ENCODE results near the gene TRA2B.

Gene TRA2B

DNA sequence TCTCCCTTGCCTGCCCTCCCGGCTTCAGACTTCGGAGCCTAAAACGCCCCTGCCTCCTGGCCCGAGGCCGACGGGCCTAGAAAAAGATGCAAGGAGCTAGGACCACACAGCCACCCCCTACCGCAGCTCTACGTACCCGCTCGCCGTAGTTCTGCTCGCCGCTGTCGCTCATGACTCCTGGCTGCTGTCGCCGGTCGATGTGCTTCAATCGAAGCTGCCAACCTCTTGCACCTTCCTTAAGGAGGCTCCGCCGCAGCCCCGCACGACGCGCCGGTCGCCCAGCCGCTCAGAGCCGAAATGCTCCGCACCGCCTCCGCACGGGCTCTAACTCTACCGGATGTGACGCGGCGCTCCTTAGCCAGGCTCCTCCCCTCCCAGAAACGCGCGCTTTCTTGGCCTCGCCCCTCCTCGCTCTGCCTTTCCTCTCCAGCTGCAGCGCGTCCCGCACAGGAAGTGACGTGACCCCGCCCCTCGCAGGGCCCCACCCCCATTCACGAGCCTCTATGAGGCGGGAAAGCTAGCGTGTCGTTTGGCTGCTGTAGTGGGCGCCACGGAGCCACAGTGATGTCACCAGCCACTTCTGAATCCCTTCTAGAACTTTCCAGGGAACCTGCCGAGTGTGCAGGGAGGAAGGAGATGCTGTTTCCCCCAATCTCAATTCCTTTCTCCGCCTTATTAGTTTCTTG is at the start of gene TRA2B:
TRA2B (minus strand) TSS at position 326 of the 686 bp plus-strand sequence; CDS start at position 172, 154 bp downstream.
- peak; percentile 99 for DNase-seq

DNA sequence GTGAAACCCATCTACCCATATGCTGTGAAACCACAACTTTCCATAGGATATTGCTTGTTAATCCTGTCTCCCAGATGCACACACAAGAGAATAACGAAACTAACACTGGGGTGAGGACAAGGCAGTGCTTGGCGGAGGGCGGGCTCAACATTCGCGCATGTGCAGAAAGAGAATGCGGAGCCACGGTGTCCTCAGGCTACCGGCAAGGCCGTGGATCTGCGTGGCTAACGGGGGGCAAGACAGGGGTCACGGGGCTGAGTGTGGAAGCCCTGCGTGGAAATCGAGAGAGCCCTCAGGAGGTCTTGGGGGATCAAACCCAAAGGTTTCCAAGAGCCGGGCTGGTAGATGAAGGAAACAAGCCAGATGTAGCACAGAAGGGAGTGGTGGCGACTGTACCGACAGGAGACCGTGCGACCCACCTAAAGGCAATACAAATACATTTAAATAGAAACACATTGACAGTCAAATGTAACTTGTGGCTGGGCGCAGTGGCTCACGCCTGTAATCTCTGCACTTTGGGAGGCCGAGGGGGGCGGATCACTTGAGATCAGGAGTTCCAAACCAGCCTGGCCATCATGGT is 48.5 kb upstream of the TRA2B start:
- DNase-seq = no peak

DNA sequence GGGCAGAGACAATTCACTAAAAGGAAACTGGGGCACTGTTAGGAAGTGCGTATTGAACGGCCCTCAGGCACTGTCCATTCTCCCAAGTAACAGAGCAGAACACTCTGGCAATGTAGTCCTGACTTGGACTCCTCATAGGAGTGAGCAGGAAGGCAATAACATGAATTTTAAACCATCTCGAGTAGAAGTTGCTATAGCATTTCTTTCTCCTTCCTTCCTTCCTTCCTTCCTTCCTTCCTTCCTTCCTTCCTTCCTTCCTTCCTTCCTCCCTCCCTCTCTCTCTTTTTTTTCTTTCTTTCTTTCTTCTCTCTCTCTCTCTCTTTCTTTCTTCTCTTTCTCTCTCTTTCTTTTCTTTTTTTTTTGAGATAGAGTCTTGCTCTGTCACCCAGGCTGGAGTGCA is 46.4 kb upstream of the TRA2B start:
- DNase-seq = no peak

GRCh38 chr3:185983495-185984141 is 45.8 kb upstream of the TRA2B start:
- peak; percentile 85 for DNase-seq

GRCh38 chr3:185982632-185983031 is 44.8 kb upstream of the TRA2B start:
- DNase-seq = no peak

DNA sequence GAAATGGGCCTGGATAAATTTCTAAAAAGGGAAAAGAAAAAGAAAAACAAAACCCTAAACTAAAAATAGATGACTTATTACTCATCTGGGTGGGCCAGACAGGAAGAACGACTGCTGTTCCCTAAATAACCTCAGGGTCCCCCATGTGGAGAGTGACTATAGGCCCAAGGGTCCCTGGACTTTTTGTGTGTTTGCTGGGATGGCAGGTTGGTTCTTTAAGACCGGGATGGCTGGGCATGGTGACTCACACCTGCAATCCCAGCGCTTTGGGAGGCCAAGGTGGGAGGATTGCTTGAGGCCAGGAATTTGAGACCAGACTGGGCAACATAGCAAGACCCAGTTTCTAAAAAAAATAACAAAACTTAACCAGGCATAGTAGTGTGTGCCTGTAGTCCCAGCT is 43.8 kb upstream of the TRA2B start:
- no peak for DNase-seq

DNA sequence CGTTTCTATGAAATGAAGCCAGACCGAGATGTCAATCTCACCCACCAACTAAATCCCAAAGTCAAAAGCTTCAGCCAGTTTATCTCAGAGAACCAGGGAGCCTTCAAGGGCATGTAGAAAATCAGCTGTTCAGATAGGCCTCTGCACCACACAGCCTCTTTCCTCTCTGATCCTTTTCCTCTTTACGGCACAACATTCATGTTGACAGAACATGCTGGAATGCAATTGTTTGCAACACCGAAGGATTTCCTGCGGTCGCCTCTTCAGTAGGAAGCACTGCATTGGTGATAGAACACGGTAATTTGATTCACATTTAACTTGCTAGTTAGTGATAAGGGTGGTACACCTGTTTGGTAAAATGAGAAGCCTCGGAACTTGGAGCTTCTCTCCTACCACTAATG is 41.9 kb upstream of the TRA2B start:
- no peak for DNase-seq

- no peak for DNase-seq
Observed at GRCh38 chr3:185978516-185978915, 40.7 kb upstream of the TRA2B start.

DNA sequence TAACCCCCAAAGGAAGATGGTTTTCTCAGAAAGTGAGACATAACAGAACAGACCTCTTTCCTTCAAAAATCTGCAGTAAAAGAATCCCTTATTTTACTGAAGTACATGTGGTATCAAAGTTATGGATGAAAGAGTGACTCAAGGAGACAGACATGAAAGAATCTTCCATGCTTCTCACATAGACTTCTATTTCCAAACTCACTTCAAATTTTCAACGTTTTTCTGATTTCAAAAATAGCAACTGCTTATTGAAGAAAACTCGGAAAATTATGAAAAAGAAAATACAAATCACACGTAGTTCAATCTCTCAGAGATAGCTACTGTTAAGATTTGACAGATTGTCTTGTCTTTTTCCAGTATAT is 39.8 kb upstream of the TRA2B start:
- no peak for DNase-seq

GRCh38 chr3:185976977-185977678 is 39.3 kb upstream of the TRA2B start:
- peak; percentile 74 for DNase-seq

DNA sequence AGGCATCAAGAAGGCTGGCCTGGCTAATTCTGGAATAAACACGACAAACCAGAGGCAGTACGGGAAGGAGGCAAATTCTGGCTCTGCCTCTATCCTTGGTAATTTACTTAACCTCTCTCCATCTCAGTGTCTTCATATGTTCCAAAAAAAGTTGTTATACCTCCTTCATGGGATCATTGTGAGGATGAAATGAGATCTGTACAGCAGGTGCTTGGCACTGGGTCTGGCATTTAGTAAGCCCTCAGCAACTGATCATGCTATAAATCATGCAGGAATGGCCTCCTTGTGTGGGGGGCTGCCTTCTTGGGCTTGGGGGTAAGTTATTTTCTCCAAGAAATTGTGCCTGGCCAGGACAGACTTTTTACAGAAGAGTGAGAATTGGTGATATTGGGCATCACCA is 38.3 kb upstream of the TRA2B start:
- DNase-seq = no peak

GRCh38 chr3:185971579-185971978 is 33.8 kb upstream of the TRA2B start:
- no peak for DNase-seq

DNA sequence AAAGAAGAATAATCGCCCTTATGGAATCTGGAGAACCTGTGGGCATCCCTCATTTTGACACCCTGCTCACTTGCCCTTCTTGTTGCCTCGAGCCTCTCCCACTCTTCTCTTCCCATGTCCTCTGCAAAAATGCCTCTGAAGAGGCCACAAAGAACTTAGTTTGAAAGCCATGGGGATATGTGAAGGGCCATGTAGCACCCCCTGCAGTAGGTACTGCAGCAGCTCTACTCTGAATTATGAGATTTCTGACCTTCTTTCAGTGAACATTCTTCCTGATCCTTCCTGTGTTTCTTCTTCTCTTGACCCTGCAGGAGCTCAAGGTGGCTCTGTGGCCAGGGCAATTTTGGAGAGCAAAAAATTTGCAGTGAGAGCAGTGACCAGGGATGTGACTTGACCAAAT is 30.4 kb upstream of the TRA2B start:
- no peak for DNase-seq

DNA sequence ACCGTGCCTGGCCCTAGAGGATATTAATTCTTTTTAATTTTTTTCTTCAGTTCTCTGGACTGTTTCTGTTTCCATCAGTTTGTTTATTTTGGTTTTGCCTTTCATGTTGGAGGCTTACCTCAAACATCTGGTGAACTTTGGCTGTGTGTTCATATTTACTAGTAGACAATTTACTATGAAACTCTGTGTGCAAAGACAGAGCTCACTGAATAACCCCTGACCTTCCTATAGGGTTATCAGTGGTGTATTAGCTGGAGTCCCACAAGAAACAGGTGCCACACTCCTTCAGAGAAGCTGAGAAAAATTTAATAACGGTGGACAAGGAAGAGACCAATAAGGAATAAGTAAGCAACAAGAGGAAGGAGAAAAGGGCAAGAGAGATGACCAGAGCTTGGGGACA is 28.8 kb upstream of the TRA2B start:
- DNase-seq = no peak

DNA sequence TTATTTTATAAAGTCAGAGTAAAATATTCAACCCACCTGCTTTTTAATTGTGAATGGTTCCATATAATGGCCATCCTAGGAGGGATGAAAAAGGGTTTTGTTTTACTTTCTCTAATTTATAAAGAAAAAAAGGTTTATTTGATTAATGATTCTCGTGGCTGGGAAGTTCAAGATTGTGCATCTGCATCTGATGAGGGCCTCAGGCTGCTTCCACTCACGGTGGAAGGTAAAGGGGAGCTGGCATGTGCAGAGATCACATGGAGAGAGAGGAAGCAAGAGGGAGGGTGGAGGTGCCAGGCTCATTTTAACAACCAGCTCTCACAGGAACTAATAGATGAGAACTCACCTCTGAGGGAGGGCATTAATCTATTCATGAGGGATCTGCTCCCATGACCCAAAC is 27.7 kb upstream of the TRA2B start:
- DNase-seq = no peak

- DNase-seq = no peak
Observed at GRCh38 chr3:185961675-185962232, 23.9 kb upstream of the TRA2B start.

DNA sequence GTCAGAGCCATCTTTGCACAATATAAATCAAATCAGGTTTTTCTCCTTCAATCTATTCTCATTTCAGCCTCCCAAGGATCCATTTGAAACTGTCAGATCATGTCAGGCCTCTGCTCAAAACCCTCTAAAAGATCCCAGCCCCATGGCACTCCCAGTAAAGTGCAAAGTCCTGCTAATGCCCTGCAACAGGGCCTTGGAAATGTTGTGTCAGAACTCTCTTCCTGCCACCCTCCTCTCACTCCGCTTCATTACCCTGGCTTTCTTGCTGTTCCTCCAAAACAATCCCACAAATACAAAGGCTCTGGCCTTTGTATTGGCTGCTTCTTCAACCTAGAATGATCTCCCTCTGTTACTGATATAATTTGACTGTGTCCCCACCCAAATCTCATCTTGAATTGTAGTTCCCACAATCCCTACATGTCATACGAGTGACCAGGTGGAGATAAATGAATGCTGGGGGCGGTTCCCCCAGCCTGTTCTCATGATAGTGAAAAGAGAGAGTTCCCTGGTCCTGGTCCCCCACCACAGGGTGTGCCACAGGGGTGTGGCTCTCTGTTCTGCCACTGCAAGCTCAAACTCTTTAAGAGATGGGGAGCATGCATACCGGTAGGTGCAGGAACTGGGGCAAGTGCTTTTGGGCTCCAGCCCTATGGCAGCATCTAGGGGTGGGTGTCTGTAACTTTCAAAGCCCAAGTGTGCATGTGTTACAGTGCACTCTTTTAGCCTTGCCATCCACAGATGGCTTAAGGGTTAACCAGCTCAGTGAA is 22.9 kb upstream of the TRA2B start:
- no peak for DNase-seq

DNA sequence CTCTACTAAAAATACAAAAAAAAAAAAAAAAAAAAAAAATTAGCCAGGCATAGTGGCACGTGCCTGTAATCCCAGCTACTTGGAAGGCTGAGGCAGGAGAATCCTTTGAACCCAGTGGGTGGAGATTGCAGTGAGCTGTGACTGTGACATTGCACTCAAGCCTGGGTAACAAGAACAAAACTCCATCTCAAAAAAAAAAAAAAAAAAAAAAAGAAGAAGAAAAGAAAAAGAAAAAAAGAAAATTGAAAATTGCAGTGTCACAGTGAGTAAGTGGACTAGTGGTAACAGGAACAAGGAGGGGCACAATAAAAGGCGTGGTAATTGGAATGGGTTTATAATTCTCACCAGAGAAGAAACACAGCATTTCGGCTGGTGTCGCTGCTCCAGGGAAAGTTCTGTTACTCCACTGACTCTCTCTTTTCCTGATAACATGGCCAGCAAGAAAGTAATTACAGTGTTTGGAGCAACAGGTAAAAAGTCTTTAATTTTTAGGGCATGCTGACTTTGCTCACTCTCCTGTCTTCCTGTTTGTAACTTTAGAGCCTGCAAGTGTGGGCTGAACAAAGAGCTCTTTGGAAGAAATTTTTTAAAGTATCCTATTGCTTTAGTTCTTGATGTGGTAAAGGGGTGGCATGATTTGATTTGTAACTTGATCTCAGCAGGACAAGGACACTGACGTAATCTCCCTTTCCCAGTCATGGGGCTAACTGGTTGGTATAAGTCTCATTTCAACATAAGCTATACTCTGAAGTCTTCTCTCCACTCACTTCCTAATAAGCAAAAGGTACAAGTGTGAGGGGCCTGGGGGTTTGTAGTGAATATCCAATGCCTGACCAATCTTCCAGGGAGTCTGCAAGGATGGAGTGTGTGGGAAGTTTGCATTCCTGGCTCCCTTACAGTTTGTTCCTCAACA is 22.1 kb upstream of the TRA2B start:
- DNase-seq = no peak

DNA sequence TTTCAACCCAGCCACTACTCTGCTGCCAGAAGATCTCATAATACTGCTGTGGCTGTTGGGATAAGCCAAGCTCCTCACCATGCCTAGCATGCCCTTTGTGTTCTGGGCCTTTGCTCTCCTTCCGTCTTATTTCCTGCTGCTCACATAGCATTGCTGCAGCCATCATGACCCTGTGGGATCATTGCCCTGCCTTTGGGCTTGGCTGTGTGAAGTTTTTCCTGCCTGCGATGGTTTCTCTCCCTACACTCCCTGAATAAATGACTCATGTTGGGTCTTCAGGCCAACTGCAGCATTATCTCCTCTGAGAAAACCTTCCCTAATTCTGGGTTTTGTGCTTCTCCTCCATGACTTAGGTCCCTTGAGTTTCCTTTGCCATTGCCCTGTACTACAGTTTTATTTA is 20.8 kb upstream of the TRA2B start:
- DNase-seq = no peak

- no peak for DNase-seq
Observed at GRCh38 chr3:185956244-185956643, 18.4 kb upstream of the TRA2B start.

GRCh38 chr3:185954366-185954723 is 16.5 kb upstream of the TRA2B start:
- DNase-seq = no peak

GRCh38 chr3:185950728-185951127 is 12.9 kb upstream of the TRA2B start:
- no peak for DNase-seq

All from NCI-H1105 (cell line).